K562 (cell line): ENCODE data around the gene DDX46. TPM values are rescaled to one million over a fixed set of nuclear protein-coding genes. Genes with fewer than 3 reads are reported as not detected.
A peak's percentile ranks its signal among the peaks of the same experiment; 100 is the strongest.

Experiments used
- ASH1L ChIP-seq: fragments of 450-650 bp; IDR thresholded peaks from 2 replicates; pipeline ENCODE4 v1.6.1; 2018; ENCODE audit warnings: borderline replicate concordance, mild to moderate bottlenecking, low read depth; ENCODE audit not compliant: partially characterized antibody
- BACH1 ChIP-seq: fragments of 200-800 bp; sonication (Bioruptor generic); IDR thresholded peaks from 2 replicates; pipeline ENCODE4 v1.6.1; 2016; ENCODE audit warnings: missing genetic modification characterization, missing compliant biosample characterization
- CCNT2 ChIP-seq: IDR thresholded peaks from 2 replicates; pipeline ENCODE4 v1.6.1; 2011; ENCODE audit warnings: borderline replicate concordance, low read depth, mild to moderate bottlenecking, moderate library complexity, mixed read lengths, low read length; ENCODE audit not compliant: insufficient read length; ENCODE audit errors: extremely low read depth
- E2F4 ChIP-seq: sonication (generic); formaldehyde crosslinking; IDR thresholded peaks from 2 replicates; pipeline ENCODE4 v1.8.0; 2022; ENCODE audit warnings: mild to moderate bottlenecking, low read depth, missing genetic modification reagents
- FOXM1 ChIP-seq, 2 experiments: fragments of 450-650 bp in 1 of 2; sonication (generic) in 1 of 2; formaldehyde crosslinking in 1 of 2; IDR thresholded peaks; 2 replicates each; pipeline versions ENCODE4 v1.6.1 to v1.9.0; 2017 to 2022; ENCODE audit warnings: low read depth in 2 of 2, mild to moderate bottlenecking in 2 of 2, missing genetic modification reagents in 1 of 2, moderate library complexity in 1 of 2
- GTF3C2 ChIP-seq: IDR thresholded peaks from 3 replicates; pipeline ENCODE4 v1.6.1; 2011; ENCODE audit warnings: borderline replicate concordance, mild to moderate bottlenecking, moderate library complexity; ENCODE audit not compliant: insufficient read length; ENCODE audit errors: extremely low read depth
- MAZ ChIP-seq, 2 experiments: fragments of 450-650 bp in 1 of 2; sonication (generic) in 1 of 2; formaldehyde crosslinking; IDR thresholded peaks in 1 of 2; conservative IDR thresholded peaks in 1 of 2; 2 replicates each; pipeline versions ENCODE4 v1.4.0 to v1.5.0; 2020; ENCODE audit warnings: mild to moderate bottlenecking in 1 of 2, missing genetic modification reagents in 1 of 2
- NR2F6 ChIP-seq: fragments of 450-650 bp; formaldehyde crosslinking; IDR thresholded peaks from 2 replicates; pipeline ENCODE4 v1.4.0; 2020; ENCODE audit warnings: mild to moderate bottlenecking
- NR4A1 ChIP-seq, 2 experiments: fragments of 250-450 bp in 1 of 2; fragments of 450-650 bp in 1 of 2; sonication (Bioruptor Pico) in 1 of 2; IDR thresholded peaks; 2 replicates each; pipeline versions ENCODE4 v1.4.0 to v1.6.1; 2016 to 2020; ENCODE audit warnings: mild to moderate bottlenecking in 2 of 2, missing compliant biosample characterization in 1 of 2, missing genetic modification characterization in 1 of 2, moderate library complexity in 1 of 2
- PHF20 ChIP-seq: fragments of 450-650 bp; IDR thresholded peaks from 2 replicates; pipeline ENCODE4 v1.6.1; 2018; ENCODE audit not compliant: partially characterized antibody
- PTRF ChIP-seq: fragments of 450-650 bp; IDR thresholded peaks from 2 replicates; pipeline ENCODE4 v1.6.1; 2016; ENCODE audit warnings: mild to moderate bottlenecking, missing genetic modification characterization, missing compliant biosample characterization
- RBM22 ChIP-seq: fragments of 200-400 bp; formaldehyde crosslinking; IDR thresholded peaks from 2 replicates; pipeline ENCODE4 v1.6.1; 2018; ENCODE audit warnings: low read length, low read depth; ENCODE audit not compliant: poor library complexity, severe bottlenecking
- SIX5 ChIP-seq, 2 experiments: IDR thresholded peaks; 2 replicates each; pipeline ENCODE4 v1.6.1; 2011; ENCODE audit warnings: low read length in 2 of 2, borderline replicate concordance in 1 of 2, low read depth in 1 of 2, mild to moderate bottlenecking in 1 of 2, moderate library complexity in 1 of 2; ENCODE audit not compliant: insufficient read depth in 1 of 2
- SNRNP70 ChIP-seq: fragments of 200-400 bp; formaldehyde crosslinking; optimal IDR thresholded peaks from 2 replicates; pipeline ENCODE3; 2017; ENCODE audit warnings: low read depth, low read length
- TFAP4 ChIP-seq: sonication (generic); formaldehyde crosslinking; IDR thresholded peaks from 2 replicates; pipeline ENCODE4 v1.8.0; 2022; ENCODE audit warnings: missing genetic modification reagents, mild to moderate bottlenecking, moderate library complexity, borderline replicate concordance
- ZBTB17 ChIP-seq: fragments of 450-650 bp; formaldehyde crosslinking; IDR thresholded peaks from 2 replicates; pipeline ENCODE4 v1.4.0; 2020; ENCODE audit warnings: mild to moderate bottlenecking
- ZFP1 ChIP-seq: fragments of 450-650 bp; formaldehyde crosslinking; IDR thresholded peaks from 2 replicates; pipeline ENCODE4 v1.4.0; 2020; ENCODE audit warnings: mild to moderate bottlenecking, mixed read lengths
- ZNF175 ChIP-seq: fragments of 200-800 bp; sonication (Bioruptor generic); IDR thresholded peaks from 2 replicates; pipeline ENCODE4 v1.6.1; 2016; ENCODE audit warnings: low read depth, mild to moderate bottlenecking, missing genetic modification characterization, missing compliant biosample characterization
- ZNF274 ChIP-seq: IDR thresholded peaks from 2 replicates; pipeline ENCODE4 v1.6.1; 2011; ENCODE audit warnings: low read depth, mild to moderate bottlenecking, low read length, moderate library complexity, borderline replicate concordance
- ZSCAN29 ChIP-seq: fragments of 450-650 bp; IDR thresholded peaks from 2 replicates; pipeline ENCODE4 v1.6.1; 2017
- polyA plus RNA-seq, 8 experiments: library from polyadenylated mRNA; depleted of rRNA in 4 of 8; stranded (reverse) in 5 of 8; unstranded in 3 of 8; fragments of >200 nt; fragmentation: Nextera tagmentation in 2 of 8; fragmentation: Illumina TruSeq in 1 of 8; extraction: Ambion mirVana in 2 of 8; extraction: Trizol in 1 of 8; gene quantifications; 2 replicates each; pipeline versions ENCODE4 v1.2.1 to v1.2.3, GENCODE V29; 2011 to 2014; ENCODE audit warnings: inconsistent platforms in 1 of 8, missing spikeins in 1 of 8
- total RNA-seq, 7 experiments: library from RNA; depleted of rRNA in 6 of 7; stranded (reverse); fragments of >200 nt in 6 of 7; fragmentation: Illumina TruSeq in 2 of 7; extraction: Trizol in 2 of 7; gene quantifications; 2 replicates each; pipeline versions ENCODE4 v1.2.1 to v1.2.3, GENCODE V29; 2011 to 2021; ENCODE audit warnings: low replicate concordance in 1 of 7

The DDX46 gene
- total and polyA plus RNA-seq, 9 of the 15 experiments (the other 6 are each of a cell fraction or from before 2014, with no cell fraction given) = 26.2 to 99.0 (median 76.4) TPM

- TF ChIP-seq ASH1L = no peak
- no peak for TF ChIP-seq SNRNP70
- TF ChIP-seq ZSCAN29 = no peak
- TF ChIP-seq PTRF (tag) = no peak
- no peak; the same call in 1 of the 2 replicates for TF ChIP-seq E2F4
- TF ChIP-seq NR4A1 (CRISPR knock-in tag; IDR thresholded peaks at IDR 0.05) = no peak
- TF ChIP-seq NR4A1 (tag; IDR thresholded peaks at IDR 0.05) = 0 out of 2 replicates have a peak, but pooled peaks have one; percentile 36
- TF ChIP-seq BACH1 (tag) = 0 out of 2 replicates have a peak, but pooled peaks have one; percentile 59
- no peak for TF ChIP-seq ZNF274
- peak; percentile 82 to 86 for TF ChIP-seq MAZ (CRISPR knock-in tag; conservative IDR thresholded peaks at IDR 0.05 in 1 of 2, IDR thresholded peaks at IDR 0.05 in 1 of 2)
- TF ChIP-seq TFAP4 (CRISPR knock-in tag) = peak; percentile 93
- no peak for TF ChIP-seq GTF3C2
- TF ChIP-seq CCNT2 = peak; percentile 76
- peak; percentile 63 for TF ChIP-seq PHF20
- TF ChIP-seq ZBTB17 = peak; percentile 81; the same call in 1 of the 2 replicates
- no peak for TF ChIP-seq ZFP1
- TF ChIP-seq RBM22 = peak; percentile 57
- TF ChIP-seq FOXM1 (IDR thresholded peaks at IDR 0.05; ENCODE audit: low read depth) = no peak
- TF ChIP-seq FOXM1 (CRISPR knock-in tag; IDR thresholded peaks at IDR 0.05; ENCODE audit: low read depth) = peak; percentile 35; the same call in 1 of the 2 replicates
- TF ChIP-seq NR2F6 = no peak
- TF ChIP-seq ZNF175 (CRISPR knock-in tag) = no peak
- peak; percentile 16 to 18; a peak in 2 of 4 replicates for TF ChIP-seq SIX5 (IDR thresholded peaks at IDR 0.05; ENCODE audit: borderline replicate concordance in 1 of 2, insufficient read depth in 1 of 2, low read depth in 1 of 2, low read length in 2 of 2)
These were observed 115.6 kb downstream of the DDX46 start, which contains the start of gene TXNDC15 (continued) for GRCh38 chr5:134873987-134874830.
